HEK293 (cell line): ENCODE data around the gene ZNF692.

Source experiments
- CTCF ChIP-seq: fragments of 450-650 bp; formaldehyde crosslinking; IDR thresholded peaks from 2 replicates; pipeline ENCODE4 v1.5.1; 2016; ENCODE audit warnings: missing biosample characterization, missing genetic modification characterization
- OVOL3 ChIP-seq: fragments of 450-650 bp; formaldehyde crosslinking; IDR thresholded peaks from 2 replicates; pipeline ENCODE4 v1.5.1; 2016; ENCODE audit warnings: missing biosample characterization, missing genetic modification characterization
- ZBTB8A ChIP-seq: fragments of 450-650 bp; formaldehyde crosslinking; IDR thresholded peaks from 2 replicates; pipeline ENCODE4 v1.5.1; 2016; ENCODE audit warnings: missing biosample characterization, missing genetic modification characterization
- ZNF202 ChIP-seq: fragments of 450-650 bp; formaldehyde crosslinking; IDR thresholded peaks from 2 replicates; pipeline ENCODE4 v1.5.1; 2016; ENCODE audit warnings: missing biosample characterization, missing genetic modification characterization, borderline replicate concordance
- ZNF248 ChIP-seq: fragments of 450-650 bp; formaldehyde crosslinking; IDR thresholded peaks from 2 replicates; pipeline ENCODE4 v1.5.1; 2017; ENCODE audit warnings: missing biosample characterization, missing genetic modification characterization
- ZNF302 ChIP-seq: fragments of 450-650 bp; formaldehyde crosslinking; IDR thresholded peaks from 2 replicates; pipeline ENCODE4 v1.5.1; 2016; ENCODE audit warnings: missing biosample characterization, missing genetic modification characterization, low read depth
- ZNF707 ChIP-seq: fragments of 450-650 bp; formaldehyde crosslinking; IDR thresholded peaks from 2 replicates; pipeline ENCODE4 v1.5.1; 2016; ENCODE audit warnings: missing biosample characterization, missing genetic modification characterization
- TF ChIP-seq, protein P1 (sequence below): fragments of 450-650 bp; formaldehyde crosslinking; IDR thresholded peaks from 2 replicates; pipeline ENCODE4 v1.5.1; 2017; ENCODE audit warnings: missing biosample characterization, missing genetic modification characterization

DNA sequence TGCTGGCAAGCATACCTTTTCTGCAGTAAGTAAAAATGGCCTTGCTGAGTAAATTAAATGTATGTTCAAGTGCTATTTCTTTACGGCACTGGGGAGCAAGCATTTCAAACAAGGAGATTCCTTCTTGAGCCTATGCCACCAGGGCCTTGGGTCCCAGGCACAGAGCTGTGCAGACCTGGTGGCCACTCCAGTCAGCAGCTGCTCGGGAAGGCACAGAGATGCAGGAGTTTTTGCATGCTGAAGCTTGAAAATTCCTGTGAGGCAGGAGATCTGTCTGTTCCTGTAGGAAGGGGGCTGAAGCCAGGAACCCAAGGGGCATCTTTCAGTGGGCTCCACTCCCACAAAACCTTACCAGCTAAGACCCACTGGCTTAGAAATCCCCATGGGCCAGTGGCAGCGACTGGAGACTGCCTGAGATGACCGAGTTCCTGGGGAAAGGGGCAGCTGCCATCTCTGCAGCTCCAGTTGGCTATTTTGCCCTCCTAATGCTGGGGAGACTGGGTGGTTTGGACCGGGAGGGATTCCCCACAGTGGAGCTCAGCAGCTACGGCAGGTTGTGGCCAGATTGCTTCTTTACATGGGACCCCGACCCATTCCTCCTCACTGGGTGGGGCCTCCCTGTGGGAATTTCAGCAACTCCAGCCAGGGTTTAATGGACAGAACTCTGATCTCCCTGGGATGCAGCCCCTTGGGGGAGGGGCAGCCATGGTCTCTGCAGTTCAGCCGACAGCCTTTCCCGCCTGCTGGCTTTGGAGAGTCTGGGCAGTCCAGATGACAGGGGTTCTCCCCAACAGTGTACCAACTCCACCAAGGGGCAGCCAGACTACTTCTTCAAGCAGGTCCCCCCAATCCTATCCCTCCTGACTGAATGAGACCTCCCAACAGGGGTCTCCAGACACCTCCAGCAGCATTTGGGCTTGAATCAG lies 38.8 kb upstream of the ZNF692 start:
- no peak for TF ChIP-seq ZNF202
- TF ChIP-seq CTCF (tag by site-specific recombination), result no peak
- no peak for TF ChIP-seq ZNF707 (tag by site-specific recombination)
- TF ChIP-seq OVOL3 (tag by site-specific recombination), result no peak
- no peak for TF ChIP-seq ZBTB8A (tag by site-specific recombination)
- no peak for TF ChIP-seq ZNF248 (tag by site-specific recombination)
- TF ChIP-seq ZNF302 (tag by site-specific recombination), result no peak
- TF ChIP-seq, protein P1, sequence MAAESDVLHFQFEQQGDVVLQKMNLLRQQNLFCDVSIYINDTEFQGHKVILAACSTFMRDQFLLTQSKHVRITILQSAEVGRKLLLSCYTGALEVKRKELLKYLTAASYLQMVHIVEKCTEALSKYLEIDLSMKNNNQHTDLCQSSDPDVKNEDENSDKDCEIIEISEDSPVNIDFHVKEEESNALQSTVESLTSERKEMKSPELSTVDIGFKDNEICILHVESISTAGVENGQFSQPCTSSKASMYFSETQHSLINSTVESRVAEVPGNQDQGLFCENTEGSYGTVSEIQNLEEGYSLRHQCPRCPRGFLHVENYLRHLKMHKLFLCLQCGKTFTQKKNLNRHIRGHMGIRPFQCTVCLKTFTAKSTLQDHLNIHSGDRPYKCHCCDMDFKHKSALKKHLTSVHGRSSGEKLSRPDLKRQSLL (tag by site-specific recombination), result no peak
